ENCODE measurements around the gene ATG10. TPM values are rescaled to one million over a fixed set of nuclear protein-coding genes. Genes with fewer than 3 reads are reported as not detected.

Gene ATG10
- total and polyA plus RNA-seq, 2 of the 8 experiments (the other 6 are each of a cell fraction or from before 2014, with no cell fraction given): 3.7 to 8.8 TPM

DNA sequence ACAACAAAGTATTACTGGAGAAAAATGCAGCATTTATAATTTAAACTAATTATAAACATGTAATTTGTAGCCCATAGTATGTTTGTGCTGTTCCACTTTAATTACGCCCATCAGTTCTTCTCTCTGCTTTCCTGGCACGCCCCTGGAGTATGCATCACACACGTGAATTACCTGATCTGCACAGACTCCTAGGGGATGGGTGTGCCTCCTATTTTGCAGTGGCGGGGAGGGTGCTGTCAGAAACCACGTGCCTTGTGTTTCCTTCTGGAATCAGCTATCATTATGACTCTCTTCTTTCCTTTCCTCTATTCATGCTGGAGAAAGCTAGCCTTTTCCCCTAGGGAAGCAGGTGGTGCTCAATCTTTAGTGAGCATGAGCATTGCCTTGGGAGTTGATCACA lies 263.1 kb downstream of the ATG10 start:
- H3K4me1 ChIP-seq (replicated peaks in 1 of 4; ENCODE audit: control insufficient read depth in 3 of 4, insufficient read depth in 4 of 4, low read length in 3 of 4): no peaks in the 10 kb centered on the region
- no peak overlapping the region for H2BK120ac ChIP-seq (replicated peaks; ENCODE audit: low read depth, low read length)
- H2BK20ac ChIP-seq (ENCODE audit: low read length): no peak overlapping the region
- no peak overlapping the region for H4K91ac ChIP-seq (replicated peaks; ENCODE audit: insufficient read length, low read length)
- ChIA-PET CTCF (ENCODE audit: partially characterized antibody) (interaction anchor here (0.9 kb wide), 2 partner anchors 9 to 797 kb away, joined by 3 to 4 read pairs; no protein-coding TSS in a partner anchor), POLR2A (ENCODE audit: partially characterized antibody) (interaction anchor here (0.9 kb wide), 1 partner anchor 29 kb away, joined by 3 read pairs; no protein-coding TSS in a partner anchor)
- no peak overlapping the region for H2AFZ ChIP-seq (ENCODE audit: low read length)
- TF ChIP-seq SP4 (IDR thresholded peaks at IDR 0.05; ENCODE audit: low read length) (no peak), HDAC2 (IDR thresholded peaks at IDR 0.05; ENCODE audit: borderline replicate concordance in 1 of 2, low read depth in 2 of 2, low read length in 2 of 2) (no peak), FOSL1 (IDR thresholded peaks at IDR 0.05; ENCODE audit: insufficient read depth, low read depth, low read length) (no peak), KDM4A (IDR thresholded peaks at IDR 0.05; ENCODE audit: low read depth, low read length, severe bottlenecking) (no peak), MAFK (IDR thresholded peaks at IDR 0.05; ENCODE audit: low read depth, low read length) (no peak), TAF1 (IDR thresholded peaks at IDR 0.05; ENCODE audit: low read depth, low read length) (no peak), HDAC6 (IDR thresholded peaks at IDR 0.05; ENCODE audit: low read depth, low read length) (no peak), RXRA (IDR thresholded peaks at IDR 0.05; ENCODE audit: insufficient read depth, low read depth, low read length) (no peak), ZNF274 (IDR thresholded peaks at IDR 0.05; ENCODE audit: borderline replicate concordance, extremely low read depth, low read length) (no peak), YY1 (IDR thresholded peaks at IDR 0.05; ENCODE audit: low read depth, low read length) (no peak), SRF (IDR thresholded peaks at IDR 0.05; ENCODE audit: low read depth, low read length) (no peak), GTF2F1 (IDR thresholded peaks at IDR 0.05; ENCODE audit: borderline replicate concordance, low read depth, low read length) (no peak), CTBP2 (IDR thresholded peaks at IDR 0.05; ENCODE audit: borderline replicate concordance, insufficient read depth, insufficient read length, low read length) (no peak), EP300 (IDR thresholded peaks at IDR 0.05; ENCODE audit: borderline replicate concordance in 1 of 2, low read depth in 2 of 2, low read length in 2 of 2) (no peak), CHD1 (IDR thresholded peaks at IDR 0.05; ENCODE audit: low read depth, low read length) (no peak)
- no peaks in the 10 kb centered on the region for H3K36me3 ChIP-seq (ENCODE audit: control insufficient read depth in 2 of 4, insufficient read depth in 4 of 4, low read length in 3 of 4)
- 68% methylated on average over 5 of the region's 5 CpGs; no CpG with 5 or more reads in 1 of the 2 experiments for WGBS, 2 experiments (ENCODE audit: extremely low coverage in 1 of 2, insufficient coverage in 1 of 2, insufficient read length in 1 of 2, insufficient replicate concordance in 2 of 2, low coverage in 1 of 2, low lambda C conversion rate in 2 of 2, missing lambda C conversion rate in 1 of 2)
- H2BK15ac ChIP-seq (ENCODE audit: low read length): no peak overlapping the region
- H4K8ac ChIP-seq (ENCODE audit: extremely low read depth, insufficient read depth, low read length): no peak overlapping the region
- no peaks in the 10 kb centered on the region for H3K79me1 ChIP-seq (ENCODE audit: low read depth, low read length)
- no peak overlapping the region for H3K56ac ChIP-seq (replicated peaks; ENCODE audit: insufficient read length, low read depth, low read length)
- FAIRE-seq (no peak), DNase-seq (ENCODE audit: low read depth in 1 of 2, low spot score in 2 of 2) (no peak)
- H3K27me3 ChIP-seq (replicated peaks in 1 of 4; ENCODE audit: control insufficient read depth in 3 of 4, extremely low read depth in 1 of 4, insufficient read depth in 3 of 4, low read length in 3 of 4): no peaks in the 10 kb centered on the region
- H3K4ac ChIP-seq (replicated peaks; ENCODE audit: insufficient read length, low read depth, low read length): no peak overlapping the region
- no peak overlapping the region for H3K4me3 ChIP-seq (ENCODE audit: extremely low read depth in 1 of 4, insufficient read depth in 2 of 4, low read depth in 3 of 4, low read length in 4 of 4)
- H3K79me2 ChIP-seq (ENCODE audit: control insufficient read depth in 1 of 2, insufficient read depth in 2 of 2, low read length in 2 of 2): no peaks in the 10 kb centered on the region
- H3K23ac ChIP-seq (ENCODE audit: insufficient read length): no peak overlapping the region
- no peak overlapping the region for H3K18ac ChIP-seq (ENCODE audit: extremely low read depth, low read length)
- no peak overlapping the region for H2BK5ac ChIP-seq (ENCODE audit: low read depth, low read length)
- H2AK5ac ChIP-seq (ENCODE audit: low read depth, low read length): no peak overlapping the region
- no peaks in the 10 kb centered on the region for H3K23me2 ChIP-seq (ENCODE audit: low read depth, low read length)
- no peak overlapping the region for H3K27ac ChIP-seq (ENCODE audit: low read depth, low read length)
- no peak overlapping the region for H4K5ac ChIP-seq (ENCODE audit: insufficient read length, low read depth, low read length)
- H4K20me1 ChIP-seq (replicated peaks in 1 of 2; ENCODE audit: control insufficient read depth in 1 of 2, insufficient read depth in 2 of 2, low read length in 2 of 2): no peaks in the 10 kb centered on the region
- no peak overlapping the region for H3K9ac ChIP-seq (replicated peaks in 1 of 4; ENCODE audit: extremely low read depth in 1 of 4, low read depth in 3 of 4, low read length in 3 of 4)
- H3K14ac ChIP-seq (ENCODE audit: insufficient read length): no peak overlapping the region
- no peaks in the 10 kb centered on the region for H3K9me3 ChIP-seq (ENCODE audit: insufficient read depth in 2 of 2, low read depth in 1 of 2, low read length in 1 of 2)
- H3K4me2 ChIP-seq (ENCODE audit: insufficient read depth in 1 of 2, low read depth in 2 of 2, low read length in 2 of 2): no peak overlapping the region
- no peak overlapping the region for H2BK12ac ChIP-seq (ENCODE audit: low read depth, low read length)

Measured in H1 (cell line).